Panc1 (cell line): ENCODE measurements around the gene TECR.

Experiments
- POLR2AphosphoS5 ChIP-seq: IDR thresholded peaks from 2 replicates; pipeline ENCODE4 v1.6.1; 2012; ENCODE audit warnings: mild to moderate bottlenecking, low read depth, low read length, moderate library complexity
- SIN3A ChIP-seq: IDR thresholded peaks from 2 replicates; pipeline ENCODE4 v1.6.1; 2012; ENCODE audit warnings: low read depth, mild to moderate bottlenecking, low read length, moderate library complexity, borderline replicate concordance; ENCODE audit not compliant: insufficient read depth
- TF ChIP-seq, protein P1 (sequence below): fragments of 450-650 bp; IDR thresholded peaks from 2 replicates; pipeline ENCODE4 v1.5.1; 2017; ENCODE audit warnings: mild to moderate bottlenecking
- TF ChIP-seq, protein P2 (sequence below), 2 experiments: IDR thresholded peaks; 2 replicates each; pipeline ENCODE4 v1.6.1; 2011 to 2012; ENCODE audit warnings: low read depth in 2 of 2, control low read depth in 1 of 2, low read length in 1 of 2, mild to moderate bottlenecking in 1 of 2, moderate library complexity in 1 of 2; ENCODE audit not compliant: insufficient read depth in 1 of 2

DNA sequence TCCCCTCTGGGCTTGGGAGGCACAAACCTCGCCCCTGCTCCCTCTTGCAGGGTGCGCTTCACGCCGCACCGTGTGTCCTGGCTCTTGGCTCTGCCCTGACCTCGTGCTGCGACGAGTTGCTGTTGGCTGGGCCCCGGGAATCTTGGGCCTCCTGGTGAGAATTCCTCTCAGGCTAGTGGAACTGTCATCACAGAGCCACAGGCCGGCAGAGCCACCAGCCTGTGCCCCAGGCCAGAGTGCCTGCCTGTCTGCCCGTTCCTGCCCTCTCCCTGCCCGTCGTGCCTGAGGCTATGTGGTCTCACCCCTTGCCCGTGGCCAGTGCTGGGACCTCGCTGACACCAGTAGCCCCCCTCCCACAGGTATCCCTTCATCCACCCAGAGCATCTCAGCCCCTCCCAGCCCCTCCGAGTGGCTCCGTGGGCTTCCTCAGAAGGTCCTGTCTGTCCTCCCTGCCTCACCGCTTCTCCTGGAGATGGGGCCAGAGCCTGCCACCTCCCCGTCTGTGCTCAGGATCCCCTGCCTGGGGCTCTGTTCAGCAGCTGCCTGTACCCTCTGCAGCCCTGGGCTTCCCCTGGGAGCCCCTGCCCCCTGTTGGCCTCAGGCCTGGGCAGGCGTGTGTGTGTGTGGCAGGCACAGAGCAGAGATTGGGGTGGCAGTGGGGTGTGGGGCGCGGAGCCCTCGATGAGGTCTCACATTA, 29.1 kb downstream of the TECR start:
- TF ChIP-seq, protein P1, sequence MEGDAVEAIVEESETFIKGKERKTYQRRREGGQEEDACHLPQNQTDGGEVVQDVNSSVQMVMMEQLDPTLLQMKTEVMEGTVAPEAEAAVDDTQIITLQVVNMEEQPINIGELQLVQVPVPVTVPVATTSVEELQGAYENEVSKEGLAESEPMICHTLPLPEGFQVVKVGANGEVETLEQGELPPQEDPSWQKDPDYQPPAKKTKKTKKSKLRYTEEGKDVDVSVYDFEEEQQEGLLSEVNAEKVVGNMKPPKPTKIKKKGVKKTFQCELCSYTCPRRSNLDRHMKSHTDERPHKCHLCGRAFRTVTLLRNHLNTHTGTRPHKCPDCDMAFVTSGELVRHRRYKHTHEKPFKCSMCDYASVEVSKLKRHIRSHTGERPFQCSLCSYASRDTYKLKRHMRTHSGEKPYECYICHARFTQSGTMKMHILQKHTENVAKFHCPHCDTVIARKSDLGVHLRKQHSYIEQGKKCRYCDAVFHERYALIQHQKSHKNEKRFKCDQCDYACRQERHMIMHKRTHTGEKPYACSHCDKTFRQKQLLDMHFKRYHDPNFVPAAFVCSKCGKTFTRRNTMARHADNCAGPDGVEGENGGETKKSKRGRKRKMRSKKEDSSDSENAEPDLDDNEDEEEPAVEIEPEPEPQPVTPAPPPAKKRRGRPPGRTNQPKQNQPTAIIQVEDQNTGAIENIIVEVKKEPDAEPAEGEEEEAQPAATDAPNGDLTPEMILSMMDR: no peak
- no peak for TF ChIP-seq SIN3A
- TF ChIP-seq, protein P2, sequence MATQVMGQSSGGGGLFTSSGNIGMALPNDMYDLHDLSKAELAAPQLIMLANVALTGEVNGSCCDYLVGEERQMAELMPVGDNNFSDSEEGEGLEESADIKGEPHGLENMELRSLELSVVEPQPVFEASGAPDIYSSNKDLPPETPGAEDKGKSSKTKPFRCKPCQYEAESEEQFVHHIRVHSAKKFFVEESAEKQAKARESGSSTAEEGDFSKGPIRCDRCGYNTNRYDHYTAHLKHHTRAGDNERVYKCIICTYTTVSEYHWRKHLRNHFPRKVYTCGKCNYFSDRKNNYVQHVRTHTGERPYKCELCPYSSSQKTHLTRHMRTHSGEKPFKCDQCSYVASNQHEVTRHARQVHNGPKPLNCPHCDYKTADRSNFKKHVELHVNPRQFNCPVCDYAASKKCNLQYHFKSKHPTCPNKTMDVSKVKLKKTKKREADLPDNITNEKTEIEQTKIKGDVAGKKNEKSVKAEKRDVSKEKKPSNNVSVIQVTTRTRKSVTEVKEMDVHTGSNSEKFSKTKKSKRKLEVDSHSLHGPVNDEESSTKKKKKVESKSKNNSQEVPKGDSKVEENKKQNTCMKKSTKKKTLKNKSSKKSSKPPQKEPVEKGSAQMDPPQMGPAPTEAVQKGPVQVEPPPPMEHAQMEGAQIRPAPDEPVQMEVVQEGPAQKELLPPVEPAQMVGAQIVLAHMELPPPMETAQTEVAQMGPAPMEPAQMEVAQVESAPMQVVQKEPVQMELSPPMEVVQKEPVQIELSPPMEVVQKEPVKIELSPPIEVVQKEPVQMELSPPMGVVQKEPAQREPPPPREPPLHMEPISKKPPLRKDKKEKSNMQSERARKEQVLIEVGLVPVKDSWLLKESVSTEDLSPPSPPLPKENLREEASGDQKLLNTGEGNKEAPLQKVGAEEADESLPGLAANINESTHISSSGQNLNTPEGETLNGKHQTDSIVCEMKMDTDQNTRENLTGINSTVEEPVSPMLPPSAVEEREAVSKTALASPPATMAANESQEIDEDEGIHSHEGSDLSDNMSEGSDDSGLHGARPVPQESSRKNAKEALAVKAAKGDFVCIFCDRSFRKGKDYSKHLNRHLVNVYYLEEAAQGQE (IDR thresholded peaks at IDR 0.05; ENCODE audit: insufficient read depth in 1 of 2, low read depth in 2 of 2, low read length in 1 of 2): no peak
- no peak for TF ChIP-seq POLR2AphosphoS5
